Fibroblast of lung (primary cell): ENCODE data around the gene RTTN.

Experiments
- EZH2 ChIP-seq: IDR thresholded peaks from 2 replicates; pipeline ENCODE4 v1.5.1; 2012; ENCODE audit warnings: low read length, control low read depth, mild to moderate bottlenecking; ENCODE audit errors: missing control alignments
- TF ChIP-seq, protein P1 (sequence below), 2 donors: IDR thresholded peaks in 1 of 2; conservative IDR thresholded peaks in 1 of 2; 1 replicate in 1 of 2; 2 replicates in 1 of 2; pipeline ENCODE4 v1.5.1; 2011 to 2012; ENCODE audit warnings: low read length in 2 of 2, control low read depth in 1 of 2, inconsistent platforms in 1 of 2, low read depth in 1 of 2, mild to moderate bottlenecking in 1 of 2

DNA sequence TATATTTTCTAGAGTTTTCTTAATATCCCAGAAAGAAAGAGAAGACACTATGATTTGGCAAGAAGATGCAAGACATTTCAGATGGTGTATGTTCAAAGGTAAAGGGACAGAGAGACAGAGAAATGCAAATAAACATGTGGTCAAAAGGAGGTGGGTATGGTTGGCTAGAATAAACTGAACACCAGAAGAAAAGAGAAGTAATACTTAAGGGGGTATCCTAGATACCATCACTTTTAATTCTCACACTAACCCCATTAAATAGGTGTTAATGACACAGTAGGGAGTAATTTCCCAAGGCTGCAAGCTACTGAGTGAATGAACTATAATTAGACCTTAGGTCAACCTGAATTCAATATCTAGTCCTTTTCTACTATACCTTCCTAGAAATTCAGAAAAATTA lies 146.6 kb downstream of the RTTN start:
- TF ChIP-seq, protein P1, sequence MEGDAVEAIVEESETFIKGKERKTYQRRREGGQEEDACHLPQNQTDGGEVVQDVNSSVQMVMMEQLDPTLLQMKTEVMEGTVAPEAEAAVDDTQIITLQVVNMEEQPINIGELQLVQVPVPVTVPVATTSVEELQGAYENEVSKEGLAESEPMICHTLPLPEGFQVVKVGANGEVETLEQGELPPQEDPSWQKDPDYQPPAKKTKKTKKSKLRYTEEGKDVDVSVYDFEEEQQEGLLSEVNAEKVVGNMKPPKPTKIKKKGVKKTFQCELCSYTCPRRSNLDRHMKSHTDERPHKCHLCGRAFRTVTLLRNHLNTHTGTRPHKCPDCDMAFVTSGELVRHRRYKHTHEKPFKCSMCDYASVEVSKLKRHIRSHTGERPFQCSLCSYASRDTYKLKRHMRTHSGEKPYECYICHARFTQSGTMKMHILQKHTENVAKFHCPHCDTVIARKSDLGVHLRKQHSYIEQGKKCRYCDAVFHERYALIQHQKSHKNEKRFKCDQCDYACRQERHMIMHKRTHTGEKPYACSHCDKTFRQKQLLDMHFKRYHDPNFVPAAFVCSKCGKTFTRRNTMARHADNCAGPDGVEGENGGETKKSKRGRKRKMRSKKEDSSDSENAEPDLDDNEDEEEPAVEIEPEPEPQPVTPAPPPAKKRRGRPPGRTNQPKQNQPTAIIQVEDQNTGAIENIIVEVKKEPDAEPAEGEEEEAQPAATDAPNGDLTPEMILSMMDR (conservative IDR thresholded peaks at IDR 0.05 in 1 of 2, IDR thresholded peaks at IDR 0.05 in 1 of 2; ENCODE audit: low read depth in 1 of 2, low read length in 2 of 2), result no peak
- no peak for TF ChIP-seq EZH2
